Measurements from ENCODE around the gene PEX14. TPM values are rescaled to one million over a fixed set of nuclear protein-coding genes. Genes with fewer than 3 reads are reported as not detected.
"Not testable (repeated sequence)": the region's sequence is repeated elsewhere in the genome, so short reads cannot be mapped to it uniquely, and the experiment has no call there.

The PEX14 gene
- total RNA-seq, 1 donor from 2014 or later: 7.7 TPM

GRCh38 chr1:10494754-10495474 is 20.2 kb downstream of the PEX14 start:
- peak; percentile 69 to 72 for DNase-seq (ENCODE audit: low read depth in 2 of 2)

DNA sequence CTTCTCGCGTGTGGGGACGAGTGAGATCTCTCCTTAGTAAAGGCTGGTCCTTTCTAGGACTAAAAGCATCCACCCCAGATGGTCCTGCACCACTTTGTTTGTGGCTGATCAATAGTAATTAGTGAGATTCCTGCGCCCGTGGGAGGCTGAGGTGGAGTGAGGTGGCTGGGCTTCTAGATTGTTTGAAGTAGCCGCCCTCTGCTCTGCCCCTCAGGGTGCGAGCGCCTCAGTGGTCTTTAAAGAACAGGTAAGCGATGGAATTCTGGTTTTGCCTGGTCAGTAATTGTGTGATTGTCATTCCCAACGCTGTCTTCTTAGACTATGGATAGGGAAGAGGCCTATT is 20.7 kb downstream of the PEX14 start:
- no peak for DNase-seq (ENCODE audit: low read depth in 2 of 2)

DNA sequence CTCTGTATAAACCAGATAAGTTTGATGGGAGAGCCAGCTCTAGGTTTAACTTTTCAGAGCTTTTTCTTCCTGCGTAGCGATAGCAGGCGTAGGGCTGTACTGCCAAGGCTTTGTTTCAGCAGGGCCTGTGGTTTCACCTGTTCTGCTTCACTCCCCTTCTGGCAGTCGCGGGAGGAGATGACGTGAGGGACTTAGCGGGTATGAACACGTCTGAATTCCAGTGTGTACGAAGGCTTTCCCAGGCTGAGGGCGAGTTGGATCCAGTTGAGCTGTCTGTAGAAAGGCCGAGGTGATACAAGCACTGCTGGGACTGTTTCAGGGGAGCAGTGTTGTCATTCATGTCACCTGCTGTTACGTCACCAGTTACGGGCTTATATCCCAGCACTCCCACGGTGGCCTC is 21.2 kb downstream of the PEX14 start:
- no peak for DNase-seq (ENCODE audit: low read depth in 2 of 2)

- DNase-seq (ENCODE audit: low read depth in 2 of 2): no peak
These were observed 22.4 kb downstream of the PEX14 start for GRCh38 chr1:10497109-10497508.

GRCh38 chr1:10498231-10498630 is 23.5 kb downstream of the PEX14 start:
- DNase-seq (ENCODE audit: low read depth in 2 of 2): no peak

GRCh38 chr1:10502206-10502605 is 27.5 kb downstream of the PEX14 start:
- no peak for DNase-seq (ENCODE audit: low read depth in 2 of 2)

GRCh38 chr1:10504249-10504648 is 29.5 kb downstream of the PEX14 start:
- DNase-seq (ENCODE audit: low read depth in 2 of 2): no peak

DNA sequence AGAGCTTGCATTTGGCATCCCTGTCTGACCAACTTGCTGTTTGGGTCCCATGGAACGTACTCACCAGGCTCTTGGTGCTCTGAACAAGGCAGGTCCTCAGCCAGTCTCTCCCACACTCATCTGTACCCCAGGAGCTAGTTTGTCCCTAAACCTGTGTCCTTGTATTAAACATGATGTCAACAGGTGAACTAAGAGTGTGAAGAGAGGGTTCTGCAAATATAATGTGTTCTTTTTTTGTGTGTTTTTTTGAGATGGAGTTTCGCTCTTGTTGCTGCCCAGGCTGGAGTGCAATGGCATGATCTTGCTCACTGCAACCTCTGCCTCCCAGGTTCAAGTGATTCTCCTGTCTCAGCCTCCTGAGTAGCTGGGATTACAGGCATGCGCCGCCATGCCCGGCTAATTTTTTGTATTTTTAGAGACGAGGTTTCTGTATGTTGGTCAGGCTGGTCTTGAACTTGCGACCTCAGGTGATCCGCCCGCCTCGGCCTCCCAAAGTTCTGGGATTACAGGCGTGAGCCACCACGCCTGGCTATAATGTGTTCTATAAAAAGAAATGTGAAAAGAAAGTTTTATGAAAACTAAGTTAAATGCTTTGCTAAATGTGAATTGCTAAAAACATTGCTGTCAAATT is 31.4 kb downstream of the PEX14 start:
- not testable (repeated sequence) for DNase-seq (ENCODE audit: low read depth in 2 of 2)

DNA sequence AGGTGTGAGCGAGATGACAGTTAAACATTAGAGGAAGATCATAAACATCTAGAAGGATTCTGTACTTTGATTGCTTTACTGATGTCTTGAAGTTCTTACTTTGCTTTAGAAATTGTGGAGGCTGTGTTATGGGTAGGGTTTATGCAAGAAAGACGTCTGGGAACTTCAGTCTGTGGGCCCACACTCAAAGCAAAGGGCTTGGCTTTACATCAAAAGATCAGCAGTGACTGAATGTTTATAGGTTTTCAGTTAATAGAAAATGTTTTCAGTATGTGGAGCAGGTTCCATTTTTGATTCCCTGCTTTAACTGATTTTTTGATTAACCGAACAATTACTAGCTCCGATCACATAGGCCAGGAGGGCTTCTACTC is 31.9 kb downstream of the PEX14 start:
- no peak for DNase-seq (ENCODE audit: low read depth in 2 of 2)

- peak; percentile 78 to 85 for DNase-seq (ENCODE audit: low read depth in 2 of 2)
These were observed 32.5 kb downstream of the PEX14 start for GRCh38 chr1:10507111-10507879.

- no peak for DNase-seq (ENCODE audit: low read depth in 2 of 2)
These were observed 33.8 kb downstream of the PEX14 start for GRCh38 chr1:10508511-10508951.

DNA sequence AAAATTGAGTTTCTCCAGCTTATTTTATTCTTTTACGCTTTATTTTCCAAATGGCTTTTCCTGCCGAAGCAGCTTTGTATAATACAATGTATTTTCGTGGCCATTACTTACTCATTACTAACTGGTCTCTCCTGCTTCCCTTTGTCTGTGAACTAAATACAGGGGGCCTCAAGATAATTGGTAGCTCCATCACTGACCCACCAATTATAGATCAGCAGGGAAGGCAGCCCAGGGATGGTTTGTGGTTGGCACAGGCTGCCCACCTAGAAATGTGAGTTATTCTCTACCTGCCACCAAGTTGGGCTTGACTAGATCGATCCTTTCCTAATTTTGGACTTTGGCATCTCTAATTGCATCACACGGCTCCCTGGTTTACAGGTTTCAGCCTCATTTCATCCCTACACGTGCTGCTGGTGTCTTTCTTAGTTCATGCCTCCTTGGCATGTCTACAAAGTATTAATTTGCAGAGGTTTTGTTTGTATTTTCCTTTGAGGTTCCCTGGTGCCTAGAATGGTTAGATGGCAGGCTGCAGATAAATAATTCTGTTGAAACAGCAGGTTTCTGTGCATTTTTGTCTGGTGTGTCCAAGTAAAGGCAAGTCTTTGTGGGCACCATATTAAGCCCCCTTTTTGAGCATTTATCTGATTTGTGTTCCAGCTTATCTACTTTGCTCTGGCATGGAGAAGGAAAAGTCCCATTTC is 35.2 kb downstream of the PEX14 start:
- no peak for DNase-seq (ENCODE audit: low read depth in 2 of 2)

GRCh38 chr1:10510520-10511493 is 36.1 kb downstream of the PEX14 start:
- DNase-seq (ENCODE audit: low read depth in 2 of 2): peak; percentile 78 to 85

GRCh38 chr1:10511494-10511885 is 36.7 kb downstream of the PEX14 start:
- no peak for DNase-seq (ENCODE audit: low read depth in 2 of 2)

- DNase-seq (ENCODE audit: low read depth in 2 of 2): no peak
These were observed 38.4 kb downstream of the PEX14 start for GRCh38 chr1:10513199-10513598.

- peak; percentile 45 to 69 for DNase-seq (ENCODE audit: low read depth in 2 of 2)
These were observed 39.9 kb downstream of the PEX14 start for GRCh38 chr1:10514490-10515235.

- no peak for DNase-seq (ENCODE audit: low read depth in 2 of 2)
These were observed 40.7 kb downstream of the PEX14 start for GRCh38 chr1:10515301-10515975.

DNA sequence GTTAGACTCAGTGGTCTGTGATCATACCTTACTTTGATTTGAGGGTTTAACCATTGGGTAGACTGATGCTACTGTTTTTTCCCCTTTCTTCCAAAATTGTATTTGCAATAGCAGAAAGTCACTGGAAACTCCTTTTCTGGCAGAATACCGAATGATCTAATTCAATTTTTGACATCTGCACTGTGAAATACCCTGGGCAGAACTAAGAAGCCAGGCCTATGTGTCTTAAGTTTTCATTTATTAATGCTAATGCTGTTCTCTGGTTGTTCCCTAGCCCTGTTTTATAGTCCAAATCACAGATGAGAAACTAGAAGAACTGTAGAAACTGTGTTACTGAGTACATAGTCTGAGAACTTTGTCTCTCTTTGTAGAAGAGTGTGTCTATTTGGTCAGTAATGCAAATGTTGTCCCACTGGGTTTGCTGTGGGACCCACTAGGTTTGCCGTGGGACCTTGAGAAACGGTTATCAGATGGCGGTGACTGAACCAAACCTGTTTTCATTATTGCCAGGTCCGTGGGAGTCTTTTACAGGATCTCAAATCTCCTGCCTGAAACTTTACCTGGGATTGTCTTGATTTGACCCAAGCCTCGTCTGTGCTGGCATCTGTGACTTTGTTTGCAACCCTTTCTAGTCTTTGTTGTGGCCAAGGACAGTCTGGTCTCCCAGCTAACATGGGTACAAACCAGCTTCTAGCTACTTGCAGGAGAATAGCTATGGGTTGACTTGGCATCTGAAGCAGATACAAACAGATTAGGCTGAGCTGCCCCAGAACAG is 41.4 kb downstream of the PEX14 start:
- DNase-seq (ENCODE audit: low read depth in 2 of 2): no peak

Data from lung microvascular endothelial cell (primary cell).